Endodermal cell (in vitro differentiated cells): ENCODE data around the gene ANO8. TPM values are rescaled to one million over a fixed set of nuclear protein-coding genes. Genes with fewer than 3 reads are reported as not detected.
A peak's percentile ranks its signal among the peaks of the same experiment; 100 is the strongest.

ENCODE experiments used
- DNase-seq: peaks from one replicate; pipeline ENCODE4 v3.0.0-alpha.2; 2017
- H3K27ac ChIP-seq: 2 replicates; pipeline ENCODE4 v1.5.1; 2013; ENCODE audit warnings: mild to moderate bottlenecking, low read depth, low read length, moderate library complexity
- H3K27me3 ChIP-seq: 2 replicates; pipeline ENCODE4 v1.6.1; 2013; ENCODE audit warnings: mild to moderate bottlenecking, low read length, moderate library complexity; ENCODE audit not compliant: insufficient read depth, control insufficient read depth, poor library complexity, severe bottlenecking
- H3K36me3 ChIP-seq: 2 replicates; pipeline ENCODE4 v1.7.0; 2013; ENCODE audit warnings: mild to moderate bottlenecking, low read length, moderate library complexity; ENCODE audit not compliant: control insufficient read depth, insufficient read depth
- H3K4me1 ChIP-seq: one replicate; pipeline ENCODE4 v1.7.0; 2013; ENCODE audit warnings: low read length; ENCODE audit not compliant: control insufficient read depth, insufficient read depth
- H3K4me3 ChIP-seq: 2 replicates; pipeline ENCODE4 v1.5.1; 2013; ENCODE audit warnings: mild to moderate bottlenecking, low read length, moderate library complexity
- H3K9ac ChIP-seq: 2 replicates; pipeline ENCODE4 v1.6.1; 2013; ENCODE audit warnings: mild to moderate bottlenecking, low read length, moderate library complexity; ENCODE audit not compliant: poor library complexity, severe bottlenecking; ENCODE audit errors: extremely low read depth
- H3K9me3 ChIP-seq: 2 replicates; pipeline ENCODE4 v1.6.1; 2013; ENCODE audit warnings: mild to moderate bottlenecking, low read length, moderate library complexity; ENCODE audit not compliant: control insufficient read depth
- H3K27ac Mint-ChIP-seq: 2 replicates; pipeline ENCODE4 v1.8.0; 2020; ENCODE audit warnings: mixed read lengths
- H3K27me3 Mint-ChIP-seq: 2 replicates; pipeline ENCODE4 v1.8.0; 2021; ENCODE audit warnings: mild to moderate bottlenecking, mixed read lengths; ENCODE audit not compliant: insufficient read depth
- H3K36me3 Mint-ChIP-seq: 2 replicates; pipeline ENCODE4 v1.8.0; 2020; ENCODE audit warnings: low read depth, mixed read lengths
- H3K4me1 Mint-ChIP-seq: 2 replicates; pipeline ENCODE4 v1.8.0; 2020; ENCODE audit warnings: mixed read lengths
- H3K4me3 Mint-ChIP-seq: 2 replicates; pipeline ENCODE4 v1.8.0; 2020; ENCODE audit warnings: mild to moderate bottlenecking, moderate library complexity, mixed read lengths
- H3K9me3 Mint-ChIP-seq: 2 replicates; pipeline ENCODE4 v1.8.0; 2020; ENCODE audit warnings: mild to moderate bottlenecking, mixed read lengths
- CTCF ChIP-seq: fragments of 200-600 bp; sonication (generic); conservative IDR thresholded peaks from 2 replicates; pipeline ENCODE4 v1.5.0; 2021; ENCODE audit warnings: antibody characterized with exemption, mild to moderate bottlenecking
- WGBS, 2 experiments: methylation state at CpG; one replicate each; pipeline versions ENCODE4 v1.1.5 to v1.1.7; 2013; ENCODE audit warnings: missing lambda C conversion rate in 2 of 2, mixed read lengths in 1 of 2; ENCODE audit not compliant: insufficient coverage in 1 of 2, insufficient read length in 1 of 2; 5-methylcytosine and 5-hydroxymethylcytosine counted together
- total RNA-seq, 2 donors: library from RNA; stranded (reverse); fragmentation: NEBNext Ultra II Directional in 1 of 2; extraction: Animal tissue kit (Norgen Biotek cat#: 25700) in 1 of 2; gene quantifications; 2 replicates in 1 of 2; 3 replicates in 1 of 2; pipeline ENCODE4 v1.2.1, GENCODE V29; 2021

ANO8 gene
- total RNA-seq, 2 donors from 2014 or later = 27.5 to 29.5 TPM

GRCh38 chr19:17294051-17294891 lies 40.4 kb downstream of the ANO8 start:
- peaks cover 21% of the 10 kb centered on the region for H3K36me3 Mint-ChIP-seq
- 83 to 85% methylated on average over 35 to 48 of the region's 48 CpGs for WGBS, 2 experiments
- Histone ChIP-seq H3K4me3 (no peak overlapping the region), H3K27me3 (no peaks in the 10 kb centered on the region), H3K4me1 (no peaks in the 10 kb centered on the region), H3K36me3 (peaks cover 20% of the 10 kb centered on the region), H3K9me3 (peaks cover 10% of the 10 kb centered on the region), H3K27ac (no peak overlapping the region), H3K9ac (no peak overlapping the region)
- H3K4me1 Mint-ChIP-seq = no peaks in the 10 kb centered on the region
- no peaks in the 10 kb centered on the region for H3K27me3 Mint-ChIP-seq
- peak; percentile 96 for DNase-seq
- peaks cover 13% of the 10 kb centered on the region for H3K9me3 Mint-ChIP-seq
- H3K4me3 Mint-ChIP-seq = no peak overlapping the region
- H3K27ac Mint-ChIP-seq = no peak overlapping the region
- no peak for TF ChIP-seq CTCF

GRCh38 chr19:17293605-17294004 lies 41.0 kb downstream of the ANO8 start:
- Histone ChIP-seq H3K4me1 (no peaks in the 10 kb centered on the region), H3K27me3 (no peaks in the 10 kb centered on the region), H3K9ac (no peak overlapping the region), H3K9me3 (peaks cover 10% of the 10 kb centered on the region), H3K27ac (no peak overlapping the region), H3K4me3 (no peak overlapping the region), H3K36me3 (peaks cover 20% of the 10 kb centered on the region)
- H3K4me1 Mint-ChIP-seq = no peaks in the 10 kb centered on the region
- H3K27me3 Mint-ChIP-seq = no peaks in the 10 kb centered on the region
- no peak overlapping the region for H3K4me3 Mint-ChIP-seq
- peaks cover 18% of the 10 kb centered on the region for H3K36me3 Mint-ChIP-seq
- peaks cover 13% of the 10 kb centered on the region for H3K9me3 Mint-ChIP-seq
- TF ChIP-seq CTCF = no peak
- 92% methylated on average over 14 of the region's 14 CpGs for WGBS, 2 experiments
- no peak overlapping the region for H3K27ac Mint-ChIP-seq
- no peak for DNase-seq

- Mint-ChIP-seq H3K4me3 (peak overlapping the region; percentile 68), H3K36me3 (peaks cover 12% of the 10 kb centered on the region), H3K9me3 (peaks cover 3% of the 10 kb centered on the region), H3K4me1 (no peaks in the 10 kb centered on the region), H3K27me3 (no peaks in the 10 kb centered on the region), H3K27ac (peak overlapping the region; percentile 95)
- H3K36me3 ChIP-seq = peaks cover 15% of the 10 kb centered on the region
- peak overlapping the region; percentile 75 for H3K4me3 ChIP-seq
- peak; percentile 95 for DNase-seq
- peaks cover 5% of the 10 kb centered on the region for H3K9me3 ChIP-seq
- H3K27ac ChIP-seq = peak overlapping the region; percentile 76
- H3K9ac ChIP-seq = peak overlapping the region; percentile 35
- H3K27me3 ChIP-seq = no peaks in the 10 kb centered on the region
- no peaks in the 10 kb centered on the region for H3K4me1 ChIP-seq
- peak; percentile 76 for TF ChIP-seq CTCF
- WGBS, 2 experiments = 1 to 3% methylated on average over 22 to 46 of the region's 46 CpGs
Observed at GRCh38 chr19:17292301-17293074, 42.2 kb downstream of the ANO8 start.
